ENCODE measurements around the gene ACKR2. TPM values are rescaled to one million over a fixed set of nuclear protein-coding genes. Genes with fewer than 3 reads are reported as not detected.

ACKR2 gene
- total and polyA plus RNA-seq, 2 experiments from 2014 or later, result 0.35 TPM; not detected in 1

GRCh38 chr3:42900226-42901072 lies 91.2 kb downstream of the ACKR2 start:
- Histone ChIP-seq H3K4me2 (no peak overlapping the region), H3K4me1 (ENCODE audit: insufficient read depth) (peaks cover 5% of the 10 kb centered on the region), H3K27me3 (ENCODE audit: insufficient read depth) (no peaks in the 10 kb centered on the region), H2AFZ (no peak overlapping the region), H3F3A (replicated peaks; ENCODE audit: low read depth) (no peaks in the 10 kb centered on the region), H3K36me3 (ENCODE audit: insufficient read depth) (no peaks in the 10 kb centered on the region; the same call in 1 of the 2 replicates), H3K79me2 (replicated peaks; ENCODE audit: insufficient read depth) (no peaks in the 10 kb centered on the region), H3K27ac (ENCODE audit: low read depth) (no peak overlapping the region), H3K4me3 (no peak overlapping the region), H4K20me1 (replicated peaks; ENCODE audit: insufficient read depth) (no peaks in the 10 kb centered on the region), H3K9me2 (ENCODE audit: insufficient read depth) (peaks cover 33% of the 10 kb centered on the region)
- H3K9me3 Mint-ChIP-seq, result peaks cover 14% of the 10 kb centered on the region
- ATAC-seq, result no peak
- H3K36me3 Mint-ChIP-seq (ENCODE audit: low read depth), result peaks cover 4% of the 10 kb centered on the region; the same call in 1 of the 3 replicates
- H3K4me3 Mint-ChIP-seq, result no peak overlapping the region
- peaks cover 3% of the 10 kb centered on the region for H3K27me3 Mint-ChIP-seq (ENCODE audit: insufficient read depth, low read depth, poor library complexity)
- H3K4me1 Mint-ChIP-seq, result peaks cover 6% of the 10 kb centered on the region
- TF ChIP-seq ZNF114 (CRISPR knock-in tag; IDR thresholded peaks at IDR 0.05) (no peak), ZNF331 (CRISPR knock-in tag; IDR thresholded peaks at IDR 0.05; ENCODE audit: low read depth) (no peak)
- no peak overlapping the region; the same call in 1 of the 2 replicates for H3K27ac Mint-ChIP-seq
- DNase-seq (ENCODE audit: low spot score), result no peak

- H3K9me3 Mint-ChIP-seq, result peaks cover 17% of the 10 kb centered on the region
Measured at GRCh38 chr3:42901073-42901415, 91.8 kb downstream of the ACKR2 start.

More at GRCh38 chr3:42901073-42901415, 91.8 kb downstream of the ACKR2 start:
- no peak for DNase-seq (ENCODE audit: low spot score)
- H3K4me3 Mint-ChIP-seq, result no peak overlapping the region
- no peaks in the 10 kb centered on the region; the same call in none of the 2 replicates for H3K4me1 ChIP-seq (ENCODE audit: insufficient read depth)
- no peak overlapping the region for H3K4me2 ChIP-seq
- no peaks in the 10 kb centered on the region for H3K79me2 ChIP-seq (replicated peaks; ENCODE audit: insufficient read depth)
- H3K27ac Mint-ChIP-seq, result no peak overlapping the region
- peaks cover 7% of the 10 kb centered on the region; the same call in 1 of the 3 replicates for H3K36me3 Mint-ChIP-seq (ENCODE audit: low read depth)
- H4K20me1 ChIP-seq (replicated peaks; ENCODE audit: insufficient read depth), result no peaks in the 10 kb centered on the region
- H3K4me1 Mint-ChIP-seq, result peaks cover 2% of the 10 kb centered on the region
- peaks cover 3% of the 10 kb centered on the region for H3K27me3 Mint-ChIP-seq (ENCODE audit: insufficient read depth, low read depth, poor library complexity)
- no peak for ATAC-seq
- TF ChIP-seq STAT1 (IDR thresholded peaks at IDR 0.05; ENCODE audit: unreplicated experiment) (no peak), EZH2phosphoT487 (IDR thresholded peaks at IDR 0.05; ENCODE audit: unreplicated experiment) (no peak), ZNF114 (CRISPR knock-in tag; IDR thresholded peaks at IDR 0.05) (no peak), EZH2 (IDR thresholded peaks at IDR 0.05; ENCODE audit: low read depth, unreplicated experiment) (no peak), NANOG (IDR thresholded peaks at IDR 0.05; ENCODE audit: borderline replicate concordance) (no peak), POLR2AphosphoS5 (IDR thresholded peaks at IDR 0.05; ENCODE audit: low read depth) (no peak), CTCF (conservative IDR thresholded peaks at IDR 0.05; ENCODE audit: low read depth in 2 of 2) (no peak)
- H2AFZ ChIP-seq, result no peak overlapping the region
- H3K27ac ChIP-seq (ENCODE audit: low read depth), result no peak overlapping the region
- no peaks in the 10 kb centered on the region for H3F3A ChIP-seq (replicated peaks; ENCODE audit: low read depth)
- no peaks in the 10 kb centered on the region for H3K27me3 ChIP-seq (ENCODE audit: insufficient read depth)
- no peaks in the 10 kb centered on the region; the same call in 1 of the 2 replicates for H3K36me3 ChIP-seq (ENCODE audit: insufficient read depth)
- peaks cover 33% of the 10 kb centered on the region for H3K9me2 ChIP-seq (ENCODE audit: insufficient read depth)
- H3K4me3 ChIP-seq, result no peak overlapping the region

Data from GM23338 (cell line).